GM10266 (cell line): ENCODE measurements around the gene DNMBP.

ENCODE experiments used
- DNase-seq: peaks from one replicate; pipeline ENCODE4 v3.0.0; 2012; ENCODE audit errors: extremely low spot score
- TF ChIP-seq, protein P1 (sequence below): IDR thresholded peaks from 2 replicates; pipeline ENCODE4 v1.5.1; 2012; ENCODE audit warnings: mild to moderate bottlenecking, low read depth; ENCODE audit not compliant: control insufficient read depth, insufficient read depth; ENCODE audit errors: missing control alignments

DNMBP gene

GRCh38 chr10:100006243-100006886, 3.4 kb downstream of the DNMBP start:
- DNase-seq: peak; percentile 60

GRCh38 chr10:100004805-100005510, 4.8 kb downstream of the DNMBP start:
- TF ChIP-seq, protein P1, sequence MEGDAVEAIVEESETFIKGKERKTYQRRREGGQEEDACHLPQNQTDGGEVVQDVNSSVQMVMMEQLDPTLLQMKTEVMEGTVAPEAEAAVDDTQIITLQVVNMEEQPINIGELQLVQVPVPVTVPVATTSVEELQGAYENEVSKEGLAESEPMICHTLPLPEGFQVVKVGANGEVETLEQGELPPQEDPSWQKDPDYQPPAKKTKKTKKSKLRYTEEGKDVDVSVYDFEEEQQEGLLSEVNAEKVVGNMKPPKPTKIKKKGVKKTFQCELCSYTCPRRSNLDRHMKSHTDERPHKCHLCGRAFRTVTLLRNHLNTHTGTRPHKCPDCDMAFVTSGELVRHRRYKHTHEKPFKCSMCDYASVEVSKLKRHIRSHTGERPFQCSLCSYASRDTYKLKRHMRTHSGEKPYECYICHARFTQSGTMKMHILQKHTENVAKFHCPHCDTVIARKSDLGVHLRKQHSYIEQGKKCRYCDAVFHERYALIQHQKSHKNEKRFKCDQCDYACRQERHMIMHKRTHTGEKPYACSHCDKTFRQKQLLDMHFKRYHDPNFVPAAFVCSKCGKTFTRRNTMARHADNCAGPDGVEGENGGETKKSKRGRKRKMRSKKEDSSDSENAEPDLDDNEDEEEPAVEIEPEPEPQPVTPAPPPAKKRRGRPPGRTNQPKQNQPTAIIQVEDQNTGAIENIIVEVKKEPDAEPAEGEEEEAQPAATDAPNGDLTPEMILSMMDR: no peak
- DNase-seq: no peak

More at GRCh38 chr10:100006243-100006886, 3.4 kb downstream of the DNMBP start:
- TF ChIP-seq, protein P1: no peak

DNA sequence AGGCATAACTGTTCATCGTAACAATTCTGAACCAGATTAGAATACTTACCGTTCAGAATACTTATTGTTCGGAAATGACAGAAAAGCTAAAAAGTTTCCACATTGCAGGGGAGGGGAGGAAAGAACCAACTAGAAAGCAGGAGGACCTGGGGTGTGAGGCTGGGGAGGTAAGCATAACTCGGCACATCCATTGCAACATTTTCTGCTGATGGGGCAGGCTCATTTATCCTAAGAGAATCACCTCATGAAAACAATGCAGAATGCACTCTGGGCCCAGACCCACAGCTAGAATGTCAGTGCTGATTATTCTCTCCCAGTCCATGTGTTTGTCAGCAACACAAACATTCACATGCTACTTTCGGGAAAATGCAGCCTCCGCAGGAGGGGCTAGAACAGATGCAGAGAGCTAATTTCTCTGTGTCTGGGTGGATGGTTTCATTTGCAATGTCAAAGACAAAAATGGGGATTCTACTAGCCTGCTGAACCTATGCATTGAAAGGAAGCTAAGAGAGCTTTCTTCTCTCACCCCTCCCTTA, 9.6 kb downstream of the DNMBP start:
- no peak for DNase-seq
- TF ChIP-seq, protein P1: no peak

- no peak for DNase-seq
- TF ChIP-seq, protein P1: no peak
Measured at GRCh38 chr10:99999319-100000108, 10.2 kb downstream of the DNMBP start.

DNA sequence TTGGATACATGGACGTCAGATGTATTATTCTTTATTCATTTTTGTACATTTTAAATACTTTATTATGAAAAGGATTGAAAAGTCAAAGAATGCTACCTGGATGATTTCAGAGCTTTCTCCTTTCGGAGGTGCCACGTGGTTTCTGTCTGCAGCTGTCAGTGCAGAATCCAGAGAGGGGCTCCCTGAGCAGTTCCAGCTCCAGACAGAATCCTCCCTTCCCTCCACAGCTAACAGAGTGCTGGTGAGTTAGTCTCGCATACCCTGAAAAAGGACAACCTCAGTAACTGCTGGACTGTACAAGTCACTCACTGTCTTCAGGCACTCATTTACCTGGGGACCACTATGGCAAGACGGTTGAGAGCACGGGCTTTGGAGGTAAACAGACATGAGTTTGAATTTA, 10.9 kb downstream of the DNMBP start:
- no peak for DNase-seq
- TF ChIP-seq, protein P1: no peak

- TF ChIP-seq, protein P1: no peak
- DNase-seq: no peak
Measured at GRCh38 chr10:99996671-99997648, 12.8 kb downstream of the DNMBP start.
